ENCODE measurements around the gene CRISPLD2.

The CRISPLD2 gene

GRCh38 chr16:84911486-84912216 lies 91.9 kb downstream of the CRISPLD2 start:
- no peak for DNase-seq (ENCODE audit: low spot score)
- H3K27me3 ChIP-seq (ENCODE audit: control insufficient read depth in 3 of 3, insufficient read depth in 3 of 3, low read depth in 1 of 3, low read length in 3 of 3) = peaks cover 0 to 45% (median 0%) of the 10 kb centered on the region in 3 experiments
- H2BK120ac ChIP-seq (ENCODE audit: low read depth, low read length) = no peak overlapping the region

GRCh38 chr16:84913315-84913714 lies 93.5 kb downstream of the CRISPLD2 start:
- Histone ChIP-seq H3K4me2 (ENCODE audit: insufficient read depth, low read length, poor library complexity, severe bottlenecking) (no peak overlapping the region), H3K36me3 (replicated peaks in 1 of 2; ENCODE audit: control insufficient read depth in 2 of 2, insufficient read depth in 2 of 2, low read length in 2 of 2) (no peaks in the 10 kb centered on the region), H2BK12ac (ENCODE audit: low read length) (no peak overlapping the region), H2BK5ac (ENCODE audit: low read length) (no peak overlapping the region), H2BK120ac (ENCODE audit: low read depth, low read length) (no peak overlapping the region), H4K8ac (ENCODE audit: low read depth, low read length) (no peak overlapping the region), H3K4ac (ENCODE audit: low read length) (no peak overlapping the region), H3K14ac (ENCODE audit: low read length) (no peak overlapping the region), H4K91ac (ENCODE audit: low read depth, low read length, poor library complexity) (no peak overlapping the region), H3K79me1 (ENCODE audit: low read depth, low read length) (no peaks in the 10 kb centered on the region), H3K18ac (ENCODE audit: low read length) (no peak overlapping the region), H3K27ac (replicated peaks; ENCODE audit: low read length) (no peak overlapping the region), H2BK15ac (ENCODE audit: low read length) (no peak overlapping the region), H3K4me1 (ENCODE audit: control insufficient read depth in 2 of 2, insufficient read depth in 1 of 2, low read depth in 1 of 2, low read length in 2 of 2) (peaks cover 0 to 4% of the 10 kb centered on the region in 2 donors), H3K9ac (ENCODE audit: low read depth, low read length, poor library complexity) (no peak overlapping the region), H3K9me3 (replicated peaks in 1 of 2; ENCODE audit: control insufficient read depth in 2 of 2, insufficient read depth in 1 of 2, low read depth in 1 of 2, low read length in 2 of 2) (no peaks in the 10 kb centered on the region), H2AFZ (ENCODE audit: low read length) (no peak overlapping the region), H3K4me3 (ENCODE audit: low read length in 2 of 2) (no peak overlapping the region), H2AK5ac (ENCODE audit: low read depth, low read length) (no peak overlapping the region), H3K27me3 (ENCODE audit: control insufficient read depth in 3 of 3, insufficient read depth in 3 of 3, low read depth in 1 of 3, low read length in 3 of 3) (peaks cover 0 to 61% (median 0%) of the 10 kb centered on the region in 3 experiments), H3K23ac (ENCODE audit: low read depth, low read length, poor library complexity) (no peak overlapping the region)
- WGBS, 2 donors (ENCODE audit: extremely low coverage in 2 of 2, insufficient read length in 2 of 2, insufficient replicate concordance in 1 of 2) = no CpG with 5 or more reads among the region's 6 CpGs
- DNase-seq (ENCODE audit: low spot score) = no peak

More at GRCh38 chr16:84911486-84912216, 91.9 kb downstream of the CRISPLD2 start:
- Histone ChIP-seq H3K4me1 (ENCODE audit: control insufficient read depth in 2 of 2, insufficient read depth in 1 of 2, low read depth in 1 of 2, low read length in 2 of 2) (peaks cover 0 to 1% of the 10 kb centered on the region in 2 donors), H3K79me1 (ENCODE audit: low read depth, low read length) (no peaks in the 10 kb centered on the region), H4K8ac (ENCODE audit: low read depth, low read length) (no peak overlapping the region), H2BK5ac (ENCODE audit: low read length) (no peak overlapping the region), H2AK5ac (ENCODE audit: low read depth, low read length) (no peak overlapping the region), H3K18ac (ENCODE audit: low read length) (no peak overlapping the region), H3K4me3 (ENCODE audit: low read length in 2 of 2) (no peak overlapping the region), H3K23ac (ENCODE audit: low read depth, low read length, poor library complexity) (no peak overlapping the region), H2AFZ (ENCODE audit: low read length) (no peak overlapping the region), H3K4me2 (ENCODE audit: insufficient read depth, low read length, poor library complexity, severe bottlenecking) (no peak overlapping the region), H3K36me3 (replicated peaks in 1 of 2; ENCODE audit: control insufficient read depth in 2 of 2, insufficient read depth in 2 of 2, low read length in 2 of 2) (no peaks in the 10 kb centered on the region), H2BK15ac (ENCODE audit: low read length) (no peak overlapping the region), H4K91ac (ENCODE audit: low read depth, low read length, poor library complexity) (no peak overlapping the region), H2BK12ac (ENCODE audit: low read length) (no peak overlapping the region), H3K9ac (ENCODE audit: low read depth, low read length, poor library complexity) (no peak overlapping the region), H3K27ac (replicated peaks; ENCODE audit: low read length) (no peak overlapping the region), H3K9me3 (replicated peaks in 1 of 2; ENCODE audit: control insufficient read depth in 2 of 2, insufficient read depth in 1 of 2, low read depth in 1 of 2, low read length in 2 of 2) (no peaks in the 10 kb centered on the region), H3K4ac (ENCODE audit: low read length) (no peak overlapping the region), H3K14ac (ENCODE audit: low read length) (no peak overlapping the region)
- whole genome bisulfite sequencing, 2 donors (ENCODE audit: extremely low coverage in 2 of 2, insufficient read length in 2 of 2, insufficient replicate concordance in 1 of 2) = no CpG with 5 or more reads among the region's 16 CpGs

GRCh38 chr16:84914273-84914672 lies 94.5 kb downstream of the CRISPLD2 start:
- Histone ChIP-seq H3K9me3 (replicated peaks in 1 of 2; ENCODE audit: control insufficient read depth in 2 of 2, insufficient read depth in 1 of 2, low read depth in 1 of 2, low read length in 2 of 2) (no peaks in the 10 kb centered on the region), H2BK12ac (ENCODE audit: low read length) (no peak overlapping the region), H3K27me3 (ENCODE audit: control insufficient read depth in 3 of 3, insufficient read depth in 3 of 3, low read depth in 1 of 3, low read length in 3 of 3) (peaks cover 0 to 65% (median 2%) of the 10 kb centered on the region in 3 experiments), H3K79me1 (ENCODE audit: low read depth, low read length) (no peaks in the 10 kb centered on the region), H4K91ac (ENCODE audit: low read depth, low read length, poor library complexity) (no peak overlapping the region), H3K14ac (ENCODE audit: low read length) (no peak overlapping the region), H3K27ac (replicated peaks; ENCODE audit: low read length) (no peak overlapping the region), H2AK5ac (ENCODE audit: low read depth, low read length) (no peak overlapping the region), H3K36me3 (replicated peaks in 1 of 2; ENCODE audit: control insufficient read depth in 2 of 2, insufficient read depth in 2 of 2, low read length in 2 of 2) (no peaks in the 10 kb centered on the region), H2BK5ac (ENCODE audit: low read length) (no peak overlapping the region), H3K23ac (ENCODE audit: low read depth, low read length, poor library complexity) (no peak overlapping the region), H3K4ac (ENCODE audit: low read length) (no peak overlapping the region), H2BK120ac (ENCODE audit: low read depth, low read length) (no peak overlapping the region), H2AFZ (ENCODE audit: low read length) (no peak overlapping the region), H3K4me2 (ENCODE audit: insufficient read depth, low read length, poor library complexity, severe bottlenecking) (no peak overlapping the region), H3K4me1 (ENCODE audit: control insufficient read depth in 2 of 2, insufficient read depth in 1 of 2, low read depth in 1 of 2, low read length in 2 of 2) (peaks cover 0 to 4% of the 10 kb centered on the region in 2 donors), H4K8ac (ENCODE audit: low read depth, low read length) (no peak overlapping the region), H3K18ac (ENCODE audit: low read length) (no peak overlapping the region), H2BK15ac (ENCODE audit: low read length) (no peak overlapping the region), H3K9ac (ENCODE audit: low read depth, low read length, poor library complexity) (no peak overlapping the region), H3K4me3 (ENCODE audit: low read length in 2 of 2) (no peak overlapping the region)
- no peak for DNase-seq (ENCODE audit: low spot score)
- no CpG with 5 or more reads among the region's 5 CpGs for WGBS, 2 donors (ENCODE audit: extremely low coverage in 2 of 2, insufficient read length in 2 of 2, insufficient replicate concordance in 1 of 2)

- Histone ChIP-seq H3K4me2 (ENCODE audit: insufficient read depth, low read length, poor library complexity, severe bottlenecking) (no peak overlapping the region), H3K36me3 (replicated peaks in 1 of 2; ENCODE audit: control insufficient read depth in 2 of 2, insufficient read depth in 2 of 2, low read length in 2 of 2) (no peaks in the 10 kb centered on the region)
Observed at GRCh38 chr16:84916178-84916577, 96.4 kb downstream of the CRISPLD2 start.

More at GRCh38 chr16:84916178-84916577, 96.4 kb downstream of the CRISPLD2 start:
- no peak overlapping the region for H2AK5ac ChIP-seq (ENCODE audit: low read depth, low read length)
- H3K27me3 ChIP-seq (ENCODE audit: control insufficient read depth in 3 of 3, insufficient read depth in 3 of 3, low read depth in 1 of 3, low read length in 3 of 3) = peaks cover 0 to 55% (median 2%) of the 10 kb centered on the region in 3 experiments
- no peak overlapping the region for H2BK12ac ChIP-seq (ENCODE audit: low read length)
- peaks cover 0 to 4% of the 10 kb centered on the region in 2 donors for H3K4me1 ChIP-seq (ENCODE audit: control insufficient read depth in 2 of 2, insufficient read depth in 1 of 2, low read depth in 1 of 2, low read length in 2 of 2)
- no peak overlapping the region for H3K4me3 ChIP-seq (ENCODE audit: low read length in 2 of 2)
- no peak for DNase-seq (ENCODE audit: low spot score)
- no peak overlapping the region for H4K91ac ChIP-seq (ENCODE audit: low read depth, low read length, poor library complexity)
- no peak overlapping the region for H3K23ac ChIP-seq (ENCODE audit: low read depth, low read length, poor library complexity)
- H3K27ac ChIP-seq (replicated peaks; ENCODE audit: low read length) = no peak overlapping the region
- WGBS, 2 donors (ENCODE audit: extremely low coverage in 2 of 2, insufficient read length in 2 of 2, insufficient replicate concordance in 1 of 2) = no CpG with 5 or more reads among the region's 9 CpGs
- H2BK5ac ChIP-seq (ENCODE audit: low read length) = no peak overlapping the region
- H3K18ac ChIP-seq (ENCODE audit: low read length) = no peak overlapping the region
- H3K14ac ChIP-seq (ENCODE audit: low read length) = no peak overlapping the region
- H3K9ac ChIP-seq (ENCODE audit: low read depth, low read length, poor library complexity) = no peak overlapping the region
- no peaks in the 10 kb centered on the region for H3K79me1 ChIP-seq (ENCODE audit: low read depth, low read length)
- H3K4ac ChIP-seq (ENCODE audit: low read length) = no peak overlapping the region
- no peak overlapping the region for H4K8ac ChIP-seq (ENCODE audit: low read depth, low read length)
- no peak overlapping the region for H2BK15ac ChIP-seq (ENCODE audit: low read length)
- no peak overlapping the region for H2BK120ac ChIP-seq (ENCODE audit: low read depth, low read length)
- no peak overlapping the region for H2AFZ ChIP-seq (ENCODE audit: low read length)
- H3K9me3 ChIP-seq (replicated peaks in 1 of 2; ENCODE audit: control insufficient read depth in 2 of 2, insufficient read depth in 1 of 2, low read depth in 1 of 2, low read length in 2 of 2) = no peaks in the 10 kb centered on the region
